SJSA1 (cell line): ENCODE measurements around the gene SMURF1. TPM values are rescaled to one million over a fixed set of nuclear protein-coding genes. Genes with fewer than 3 reads are reported as not detected.

Experiments used
- DNase-seq, 2 experiments: peaks; one replicate each; pipeline ENCODE4 v3.0.0-alpha.2; 2015 to 2020; ENCODE audit warnings: low spot score in 2 of 2, low read depth in 1 of 2
- H3K27ac ChIP-seq: fragments of 250-450 bp; sonication (Bioruptor Pico); 2 replicates; pipeline ENCODE4 v1.5.1; 2020; ENCODE audit warnings: mild to moderate bottlenecking, moderate library complexity
- H3K27me3 ChIP-seq: fragments of 250-450 bp; sonication (Bioruptor Pico); replicated peaks from 2 replicates; pipeline ENCODE4 v1.5.1; 2020; ENCODE audit warnings: mild to moderate bottlenecking, moderate library complexity
- H3K36me3 ChIP-seq: fragments of 250-450 bp; sonication (Bioruptor Pico); 2 replicates; pipeline ENCODE4 v1.5.1; 2020; ENCODE audit warnings: mild to moderate bottlenecking
- H3K4me1 ChIP-seq: fragments of 250-450 bp; sonication (Bioruptor Pico); replicated peaks from 2 replicates; pipeline ENCODE4 v1.6.1; 2021; ENCODE audit warnings: mild to moderate bottlenecking
- H3K4me3 ChIP-seq: fragments of 250-450 bp; sonication (Bioruptor Pico); 2 replicates; pipeline ENCODE4 v1.5.1; 2020; ENCODE audit warnings: mild to moderate bottlenecking
- H3K9me3 ChIP-seq: fragments of 250-450 bp; sonication (Bioruptor Pico); replicated peaks from 2 replicates; pipeline ENCODE4 v1.5.1; 2020; ENCODE audit warnings: mild to moderate bottlenecking
- total RNA-seq: library from RNA; depleted of rRNA; stranded (reverse); fragments of >200 nt; shearing (Covaris generic); gene quantifications from 2 replicates; pipeline ENCODE4 v1.2.3, GENCODE V29; 2014

The SMURF1 gene
- total RNA-seq, 1 experiment from 2014 or later: 20.3 TPM

- H3K4me1 ChIP-seq: peaks cover 8% of the 10 kb centered on the region
- no peak for DNase-seq
- H3K27ac ChIP-seq: no peak overlapping the region
Observed at GRCh38 chr7:99123571-99124033, 20.3 kb downstream of the SMURF1 start.

DNA sequence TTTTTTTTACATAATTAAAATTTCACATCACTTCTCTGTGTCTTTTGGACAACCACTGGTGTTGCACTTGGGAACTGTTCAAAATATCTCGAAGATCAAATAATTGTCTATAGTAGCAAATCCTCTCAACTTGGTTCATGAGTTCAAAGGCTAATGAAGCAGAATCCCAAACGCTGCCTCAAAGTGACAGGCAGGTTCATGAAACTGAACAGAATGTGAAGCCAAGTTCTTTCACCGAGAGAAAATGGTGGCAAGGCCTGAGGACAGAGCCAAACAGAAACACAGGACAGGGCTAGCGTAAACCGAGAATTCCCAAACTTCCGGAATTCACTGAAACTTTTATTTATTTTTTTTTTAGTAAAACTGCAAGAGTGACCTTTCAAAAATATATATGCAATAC is 21.1 kb downstream of the SMURF1 start:
- H3K9me3 ChIP-seq: no peaks in the 10 kb centered on the region
- no peaks in the 10 kb centered on the region for H3K27me3 ChIP-seq
- DNase-seq: no peak
- peaks cover 15% of the 10 kb centered on the region for H3K36me3 ChIP-seq
- no peaks in the 10 kb centered on the region; the same call in 1 of the 2 replicates for H3K4me1 ChIP-seq
- H3K27ac ChIP-seq: no peak overlapping the region
- H3K4me3 ChIP-seq: no peak overlapping the region

More at GRCh38 chr7:99123571-99124033, 20.3 kb downstream of the SMURF1 start:
- Histone ChIP-seq H3K36me3 (peaks cover 7% of the 10 kb centered on the region), H3K9me3 (no peaks in the 10 kb centered on the region), H3K4me3 (no peak overlapping the region), H3K27me3 (no peaks in the 10 kb centered on the region)

DNA sequence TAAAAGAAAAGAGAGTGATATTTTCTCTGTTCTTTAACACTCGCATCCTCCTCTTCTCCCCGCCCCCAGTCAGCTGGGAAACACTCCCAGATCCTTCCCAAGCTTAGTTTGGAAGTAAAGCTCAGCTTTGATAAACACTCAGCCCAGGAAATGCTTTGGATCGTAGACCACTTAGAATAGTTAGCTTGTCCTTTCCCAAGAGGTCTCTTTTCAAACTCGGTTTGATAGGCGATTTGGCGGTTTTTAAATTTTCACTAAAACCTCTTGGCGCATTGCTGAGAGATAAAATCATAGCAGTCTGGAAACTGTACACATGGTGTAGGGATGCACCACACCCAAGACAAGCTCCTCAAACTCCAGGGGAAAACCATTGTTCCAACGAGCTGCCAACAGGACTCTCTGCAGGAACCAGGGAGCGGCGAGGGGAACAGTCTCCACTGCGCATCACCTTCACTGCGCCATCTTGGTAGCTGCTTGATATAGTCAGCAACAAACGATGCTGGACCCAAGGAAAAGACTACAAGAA is 22.3 kb downstream of the SMURF1 start:
- no peaks in the 10 kb centered on the region for H3K27me3 ChIP-seq
- no peak for DNase-seq
- H3K36me3 ChIP-seq: peaks cover 18% of the 10 kb centered on the region
- no peak overlapping the region for H3K4me3 ChIP-seq
- H3K27ac ChIP-seq: no peak overlapping the region
- H3K4me1 ChIP-seq: no peaks in the 10 kb centered on the region; the same call in 1 of the 2 replicates
- H3K9me3 ChIP-seq: no peaks in the 10 kb centered on the region

DNA sequence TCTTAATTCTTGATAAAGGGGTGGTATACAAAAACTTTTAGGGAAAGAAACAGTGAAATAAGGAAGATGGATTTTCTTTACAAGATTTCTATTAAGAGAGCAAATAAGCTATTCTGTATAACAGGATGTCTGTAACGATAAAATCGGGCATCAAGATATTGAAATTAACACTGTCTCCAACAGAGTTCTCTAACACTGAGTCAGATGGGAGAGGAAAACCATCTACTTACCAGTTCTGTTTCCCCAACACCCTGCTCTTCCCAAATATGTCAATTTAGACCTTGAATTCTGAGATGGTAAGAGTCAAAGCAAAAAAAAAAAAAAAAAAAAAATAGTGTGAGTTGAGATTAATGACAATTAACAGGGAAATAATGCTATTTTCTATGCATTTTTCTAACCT is 23.0 kb downstream of the SMURF1 start:
- Histone ChIP-seq H3K9me3 (no peaks in the 10 kb centered on the region), H3K27ac (no peak overlapping the region), H3K36me3 (peaks cover 18% of the 10 kb centered on the region), H3K4me3 (no peak overlapping the region), H3K4me1 (no peaks in the 10 kb centered on the region; the same call in 1 of the 2 replicates), H3K27me3 (no peaks in the 10 kb centered on the region)
- DNase-seq: no peak

DNA sequence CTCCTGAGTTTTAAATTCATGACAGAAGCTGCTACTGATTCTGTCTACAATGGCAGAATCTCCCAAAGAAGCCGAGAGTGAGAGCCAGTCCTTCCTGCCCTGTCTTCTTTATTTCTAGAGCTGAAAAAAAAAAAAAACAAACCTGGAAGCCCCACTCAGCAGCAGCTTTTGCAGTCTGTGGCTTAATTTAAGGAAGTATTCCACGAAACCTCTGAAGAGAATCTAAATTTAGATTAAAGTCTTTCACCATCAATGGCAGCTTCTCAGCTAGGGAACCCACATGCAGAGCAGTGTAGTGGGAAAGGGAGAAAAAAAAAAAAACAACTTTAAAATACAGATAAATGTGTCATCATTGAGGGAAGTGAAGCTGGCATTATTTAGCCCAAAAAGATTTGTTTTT is 23.4 kb downstream of the SMURF1 start:
- Histone ChIP-seq H3K4me1 (no peaks in the 10 kb centered on the region; the same call in 1 of the 2 replicates), H3K27me3 (no peaks in the 10 kb centered on the region), H3K9me3 (no peaks in the 10 kb centered on the region), H3K36me3 (peaks cover 18% of the 10 kb centered on the region), H3K4me3 (no peak overlapping the region), H3K27ac (no peak overlapping the region)
- DNase-seq: no peak

DNA sequence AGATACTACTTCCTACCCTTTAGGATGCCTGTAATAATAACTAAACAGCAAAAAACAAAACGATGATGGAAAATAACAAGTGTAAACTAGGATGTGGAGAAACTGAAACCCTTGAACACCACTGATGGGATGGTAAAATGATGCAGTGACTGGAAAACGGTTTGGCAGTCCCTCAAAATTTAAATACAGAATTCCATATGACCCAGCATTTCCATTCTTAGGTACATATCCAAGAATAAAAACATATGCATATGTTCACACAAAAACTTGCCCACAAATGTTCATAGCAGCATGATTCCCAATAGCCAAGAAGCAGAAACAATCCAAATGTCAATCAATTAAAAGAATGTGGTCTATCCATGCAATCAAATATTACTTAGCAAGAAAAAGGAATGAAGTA is 25.8 kb downstream of the SMURF1 start:
- no peaks in the 10 kb centered on the region for H3K9me3 ChIP-seq
- H3K4me3 ChIP-seq: no peak overlapping the region
- H3K4me1 ChIP-seq: peaks cover under 1% of the 10 kb centered on the region
- H3K27ac ChIP-seq: no peak overlapping the region
- DNase-seq: no peak
- peaks cover 18% of the 10 kb centered on the region for H3K36me3 ChIP-seq
- no peaks in the 10 kb centered on the region for H3K27me3 ChIP-seq

DNA sequence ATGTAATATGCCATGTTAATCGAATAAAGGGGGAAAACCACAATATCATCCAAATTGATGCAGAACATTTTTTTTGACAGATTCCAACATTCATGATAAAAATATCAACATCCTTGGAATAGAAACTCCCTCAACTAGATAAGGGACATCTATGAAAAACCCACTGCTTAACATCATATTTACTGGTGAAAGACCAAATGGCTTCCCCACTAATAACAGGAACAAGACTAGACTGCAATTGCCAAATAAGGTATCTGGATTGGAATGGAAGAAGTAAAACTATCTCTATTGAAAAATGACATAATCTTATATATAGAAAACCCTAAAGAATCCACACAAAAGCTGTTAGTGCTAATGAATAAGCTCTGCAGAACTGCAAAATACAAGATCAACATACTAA is 27.8 kb downstream of the SMURF1 start:
- Histone ChIP-seq H3K27me3 (no peaks in the 10 kb centered on the region), H3K4me1 (peaks cover 18% of the 10 kb centered on the region), H3K9me3 (no peaks in the 10 kb centered on the region), H3K36me3 (peaks cover 18% of the 10 kb centered on the region), H3K27ac (no peak overlapping the region), H3K4me3 (no peak overlapping the region)
- no peak for DNase-seq

DNA sequence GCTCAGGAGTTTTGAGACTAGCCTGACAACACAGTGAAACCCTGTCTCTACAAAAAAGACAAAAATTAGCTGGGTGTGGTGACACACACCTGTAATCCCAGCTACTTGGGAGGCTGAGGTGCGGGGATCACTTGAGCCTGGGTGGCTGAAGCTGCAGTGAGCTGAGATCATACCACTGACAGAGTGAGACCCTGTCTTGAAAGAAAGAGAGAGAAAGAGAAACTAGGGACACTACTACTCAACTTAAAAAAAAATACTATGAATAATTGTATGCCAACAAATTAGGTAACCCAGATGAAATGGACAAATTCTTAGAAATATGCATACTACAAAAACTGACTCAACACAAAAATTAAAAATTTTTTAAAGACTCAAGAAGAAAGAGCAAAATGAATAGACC is 28.5 kb downstream of the SMURF1 start:
- Histone ChIP-seq H3K36me3 (peaks cover 18% of the 10 kb centered on the region), H3K27ac (no peak overlapping the region), H3K9me3 (no peaks in the 10 kb centered on the region), H3K4me3 (no peak overlapping the region), H3K27me3 (no peaks in the 10 kb centered on the region), H3K4me1 (peaks cover 22% of the 10 kb centered on the region)
- DNase-seq: no peak

DNA sequence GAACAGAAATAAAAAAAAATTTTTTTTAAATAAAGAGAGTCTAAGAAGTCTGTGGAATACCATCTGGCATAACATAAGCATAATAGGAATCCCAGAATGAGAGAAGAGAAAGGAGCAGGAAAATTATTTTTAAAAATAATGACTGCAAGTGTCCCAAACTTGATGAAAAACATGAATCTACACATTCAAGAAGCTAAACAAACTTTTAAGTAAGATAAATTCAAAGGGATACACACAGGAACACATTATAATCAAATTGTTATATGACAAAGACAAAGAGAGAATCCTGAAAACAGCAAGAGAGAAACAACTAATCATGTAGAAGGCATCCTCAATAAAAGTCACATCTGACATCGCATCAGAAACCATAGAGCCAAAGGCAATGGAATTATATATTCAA is 30.9 kb downstream of the SMURF1 start:
- DNase-seq: no peak
- Histone ChIP-seq H3K4me3 (no peak overlapping the region), H3K27me3 (no peaks in the 10 kb centered on the region), H3K27ac (no peak overlapping the region), H3K4me1 (peaks cover 44% of the 10 kb centered on the region), H3K36me3 (peaks cover 5% of the 10 kb centered on the region; the same call in 1 of the 2 replicates), H3K9me3 (no peaks in the 10 kb centered on the region)

GRCh38 chr7:99112097-99112496 is 31.8 kb downstream of the SMURF1 start:
- Histone ChIP-seq H3K9me3 (no peaks in the 10 kb centered on the region), H3K4me3 (no peak overlapping the region), H3K36me3 (0 out of 2 replicates have a peak, but pooled peaks cover 3% of the 10 kb centered on the region), H3K27ac (no peak overlapping the region; the same call in 1 of the 2 replicates), H3K27me3 (no peaks in the 10 kb centered on the region), H3K4me1 (peaks cover 47% of the 10 kb centered on the region)
- DNase-seq: peak; percentile 71 to 77

DNA sequence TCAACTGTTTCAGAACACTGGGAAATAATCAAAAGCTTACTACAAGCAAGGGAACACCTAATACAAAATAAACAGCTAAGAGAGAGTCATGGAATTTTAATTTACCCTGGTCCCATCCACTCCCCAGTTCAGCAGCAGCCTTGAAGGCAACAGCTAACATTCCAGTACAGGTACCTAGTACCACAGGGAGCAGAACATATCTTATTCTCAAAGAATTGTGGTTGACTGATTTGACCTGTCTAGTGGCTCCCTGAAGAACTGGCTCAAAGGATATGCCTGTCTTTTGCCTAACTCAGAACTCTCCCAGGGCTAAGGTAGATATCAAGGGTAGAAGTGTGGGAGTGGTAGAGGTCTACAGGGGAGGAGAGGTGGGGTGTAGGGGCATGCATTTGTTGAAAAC is 32.3 kb downstream of the SMURF1 start:
- Histone ChIP-seq H3K27ac (no peak overlapping the region), H3K9me3 (no peaks in the 10 kb centered on the region), H3K4me3 (no peak overlapping the region), H3K4me1 (peaks cover 52% of the 10 kb centered on the region), H3K36me3 (no peaks in the 10 kb centered on the region), H3K27me3 (no peaks in the 10 kb centered on the region)
- DNase-seq: no peak

DNA sequence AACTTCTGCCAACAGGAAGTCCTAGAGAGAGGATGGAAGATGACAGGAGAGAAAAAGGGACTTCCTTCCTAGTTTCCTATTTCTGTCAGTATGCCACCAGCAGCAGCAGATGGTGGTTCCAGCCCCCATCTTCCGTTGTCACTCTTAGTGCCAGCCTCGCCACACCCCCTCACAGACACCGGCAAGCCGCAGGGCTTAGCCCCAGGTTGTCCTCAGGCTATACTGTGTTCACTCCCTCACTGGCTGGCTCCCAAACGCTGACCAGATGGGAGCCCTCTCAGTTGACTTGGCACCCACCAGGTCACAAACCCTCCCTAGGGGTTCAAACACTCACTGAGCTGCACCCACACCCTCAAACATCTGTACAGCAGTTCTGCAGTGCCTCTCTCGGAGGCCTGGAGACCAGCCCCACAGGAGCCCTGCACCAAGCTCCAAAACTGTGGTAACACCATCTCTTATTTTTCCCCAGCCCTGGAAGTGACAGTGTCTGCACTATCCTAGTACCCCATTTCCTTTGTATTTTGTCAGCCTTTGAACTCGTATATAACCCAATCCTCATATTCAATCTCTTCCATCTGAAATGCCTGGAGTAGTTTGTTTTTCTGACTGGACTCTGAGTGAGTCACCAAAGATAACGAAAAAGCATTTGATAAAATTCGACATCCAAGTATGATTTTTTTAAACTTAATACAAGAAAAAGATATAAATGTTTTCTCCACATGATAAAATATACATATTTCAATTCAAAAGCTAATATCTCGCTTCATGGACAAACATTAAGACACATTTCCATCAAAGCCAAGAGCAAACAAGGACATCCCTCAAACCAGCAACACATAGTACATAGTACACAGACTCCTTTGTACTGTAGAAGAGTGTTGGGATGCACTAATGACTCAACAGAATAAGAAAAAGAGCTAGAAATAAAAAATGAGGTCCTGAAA is 34.5 kb downstream of the SMURF1 start:
- Histone ChIP-seq H3K27me3 (no peaks in the 10 kb centered on the region), H3K9me3 (no peaks in the 10 kb centered on the region), H3K36me3 (no peaks in the 10 kb centered on the region), H3K4me1 (peaks cover 61% of the 10 kb centered on the region), H3K4me3 (no peak overlapping the region), H3K27ac (no peak overlapping the region)
- peak in 1 of 2 experiments; percentile 36 for DNase-seq

GRCh38 chr7:99108613-99109012 is 35.3 kb downstream of the SMURF1 start:
- Histone ChIP-seq H3K9me3 (no peaks in the 10 kb centered on the region), H3K4me3 (no peak overlapping the region), H3K36me3 (no peaks in the 10 kb centered on the region), H3K27me3 (no peaks in the 10 kb centered on the region), H3K4me1 (peaks cover 68% of the 10 kb centered on the region), H3K27ac (no peak overlapping the region)
- no peak for DNase-seq

GRCh38 chr7:99106821-99107241 is 37.1 kb downstream of the SMURF1 start:
- Histone ChIP-seq H3K27me3 (no peaks in the 10 kb centered on the region), H3K36me3 (no peaks in the 10 kb centered on the region), H3K4me3 (no peak overlapping the region), H3K4me1 (peaks cover 72% of the 10 kb centered on the region), H3K9me3 (no peaks in the 10 kb centered on the region), H3K27ac (no peak overlapping the region)
- no peak for DNase-seq
